B cell (primary cell): Measurements from ENCODE around the gene JMJD6. TPM values are rescaled to one million over a fixed set of nuclear protein-coding genes. Genes with fewer than 3 reads are reported as not detected.

Experiments used
- ATAC-seq: fragments of 200-7000 bp; cut with Tn5 transposase; one replicate; pipeline ENCODE4 v1.10.0; 2021; ENCODE audit warnings: low read depth, mild to moderate bottlenecking, moderate number of reproducible peaks, moderate library complexity
- CTCF ChIA-PET: fragments of 350-600 bp; sonication (Branson Sonifier 250); formaldehyde crosslinking; loops from one replicate; lab custom pipeline; 2021; ENCODE audit warnings: antibody characterized with exemption, inconsistent platforms; lab: Charles Lee
- POLR2A ChIA-PET: fragments of 350-600 bp; sonication (Branson Sonifier 250); formaldehyde crosslinking; loops from one replicate; lab custom pipeline; 2021; ENCODE audit warnings: antibody characterized with exemption; lab: Charles Lee
- DNase-seq: peaks from one replicate; pipeline ENCODE4 v3.0.0; 2013
- H2AFZ ChIP-seq: 2 replicates; pipeline ENCODE4 v1.6.1; 2012; ENCODE audit warnings: mild to moderate bottlenecking, low read depth, low read length; ENCODE audit not compliant: insufficient read depth, poor library complexity, severe bottlenecking
- H3K27ac ChIP-seq, 2 donors: 1 replicate in 1 of 2; 2 replicates in 1 of 2; pipeline ENCODE4 v1.5.1; 2012 to 2013; ENCODE audit warnings: low read length in 2 of 2, mild to moderate bottlenecking in 2 of 2, moderate library complexity in 1 of 2
- H3K27me3 ChIP-seq, 4 experiments: fragments of 200-600 bp in 1 of 4; sonication (generic) in 1 of 4; replicated peaks in 1 of 4; 1 replicate in 2 of 4; 2 replicates in 2 of 4; pipeline versions ENCODE4 v1.6.1 to v1.7.0; 2013 to 2016; ENCODE audit warnings: low read length in 3 of 4, mild to moderate bottlenecking in 2 of 4, mixed read lengths in 1 of 4, moderate library complexity in 1 of 4; ENCODE audit not compliant: insufficient read depth in 4 of 4, control insufficient read depth in 3 of 4; ENCODE audit errors: control extremely low read depth in 1 of 4
- H3K36me3 ChIP-seq, 2 experiments: replicated peaks in 1 of 2; 1 replicate in 1 of 2; 2 replicates in 1 of 2; pipeline versions ENCODE4 v1.6.1 to v1.7.1; 2013; ENCODE audit warnings: low read length in 1 of 2; ENCODE audit not compliant: insufficient read depth in 2 of 2, control insufficient read depth in 1 of 2; ENCODE audit errors: control extremely low read depth in 1 of 2, extremely low read depth in 1 of 2
- H3K4me1 ChIP-seq, 2 donors: fragments of 200-600 bp in 1 of 2; sonication (generic) in 1 of 2; 1 replicate in 1 of 2; 2 replicates in 1 of 2; pipeline versions ENCODE4 v1.5.1 to v1.6.1; 2013 to 2017; ENCODE audit warnings: low read length in 2 of 2; ENCODE audit not compliant: control insufficient read depth in 2 of 2, insufficient read depth in 2 of 2
- H3K4me2 ChIP-seq: replicated peaks from 2 replicates; pipeline ENCODE3; 2012; ENCODE audit warnings: mild to moderate bottlenecking, low read depth, low read length; ENCODE audit not compliant: poor library complexity, severe bottlenecking
- H3K4me3 ChIP-seq, 5 experiments: fragments of 200-600 bp in 1 of 5; sonication (generic) in 1 of 5; 1 replicate in 3 of 5; 2 replicates in 2 of 5; pipeline versions ENCODE4 v1.5.1 to v1.7.0; 2011 to 2016; ENCODE audit warnings: low read length in 4 of 5, mild to moderate bottlenecking in 4 of 5, low read depth in 2 of 5, control low read depth in 1 of 5, moderate library complexity in 1 of 5; ENCODE audit not compliant: insufficient read depth in 1 of 5; ENCODE audit errors: control extremely low read depth in 1 of 5, extremely low read depth in 1 of 5
- H3K79me2 ChIP-seq: fragments of 200-600 bp; sonication (generic); one replicate; pipeline ENCODE4 v1.6.0; 2016; ENCODE audit warnings: low read length; ENCODE audit not compliant: control insufficient read depth, insufficient read depth
- H3K9ac ChIP-seq: fragments of 200-600 bp; sonication (generic); 2 replicates; pipeline ENCODE4 v1.6.1; 2017; ENCODE audit warnings: mild to moderate bottlenecking, low read length, moderate library complexity
- H3K9me3 ChIP-seq, 3 donors: one replicate each; pipeline versions ENCODE4 v1.6.1 to v1.7.1; 2013; ENCODE audit warnings: low read length in 2 of 3; ENCODE audit not compliant: control insufficient read depth in 2 of 3, insufficient read depth in 1 of 3; ENCODE audit errors: control extremely low read depth in 1 of 3
- H4K20me1 ChIP-seq: 2 replicates; pipeline ENCODE4 v1.6.0; 2012; ENCODE audit warnings: mild to moderate bottlenecking, low read length; ENCODE audit not compliant: insufficient read depth, control insufficient read depth, poor library complexity, severe bottlenecking
- H3K27ac Mint-ChIP-seq: one replicate; pipeline ENCODE4 v1.8.0; 2021; ENCODE audit warnings: mixed read lengths
- H3K27me3 Mint-ChIP-seq: one replicate; pipeline ENCODE4 v1.8.0; 2021; ENCODE audit warnings: mixed read lengths
- H3K4me1 Mint-ChIP-seq: one replicate; pipeline ENCODE4 v1.8.0; 2021; ENCODE audit warnings: mixed read lengths
- H3K4me3 Mint-ChIP-seq: one replicate; pipeline ENCODE4 v1.8.0; 2021; ENCODE audit warnings: mixed read lengths
- H3K9me3 Mint-ChIP-seq: one replicate; pipeline ENCODE4 v1.8.0; 2022; ENCODE audit warnings: mixed read lengths; ENCODE audit not compliant: insufficient read depth
- EZH2 ChIP-seq: IDR thresholded peaks from 2 replicates; pipeline ENCODE4 v1.6.1; 2012; ENCODE audit warnings: borderline replicate concordance, low read depth, mild to moderate bottlenecking, moderate library complexity, low read length; ENCODE audit not compliant: insufficient read depth, poor library complexity, severe bottlenecking
- WGBS: methylation state at CpG from one replicate; pipeline ENCODE4 v1.1.5; 2013; ENCODE audit warnings: missing lambda C conversion rate; ENCODE audit not compliant: insufficient coverage; 5-methylcytosine and 5-hydroxymethylcytosine counted together
- intact Hi-C: fragments of 100-400 bp; cut with micrococcal nuclease; formaldehyde crosslinking; loops from one replicate; pipeline ENCODE4 v1.10.0; 2022
- polyA minus RNA-seq: library from RNA; depleted of rRNA, polyadenylated mRNA; stranded (reverse); fragments of >200 nt; gene quantifications from 2 replicates; pipeline ENCODE4 v1.2.3, GENCODE V29; 2012
- polyA plus RNA-seq: library from polyadenylated mRNA; depleted of rRNA; stranded (reverse); fragments of >200 nt; gene quantifications from 2 replicates; pipeline ENCODE4 v1.2.3, GENCODE V29; 2012
- total RNA-seq, 2 donors: library from RNA; stranded (reverse); fragments of 120-200 nt in 1 of 2; gene quantifications; 1 replicate in 1 of 2; 2 replicates in 1 of 2; pipeline versions ENCODE4 v1.2.3 to v1.2.4, GENCODE V29; 2013 to 2022
- TF ChIP-seq, protein P1 (sequence below): fragments of 200-600 bp; IDR thresholded peaks from one replicate; pipeline ENCODE4 v1.8.0; 2022; ENCODE audit warnings: antibody characterized with exemption, mild to moderate bottlenecking

JMJD6 gene
- 38.2 and 41.1 TPM in 2 replicates for total RNA-seq
- 19.1 TPM for total RNA-seq (2013)
- 45.0 and 76.7 TPM in 2 replicates for polyA plus RNA-seq
- polyA minus RNA-seq = 20.1 and 48.6 TPM in 2 replicates

DNA sequence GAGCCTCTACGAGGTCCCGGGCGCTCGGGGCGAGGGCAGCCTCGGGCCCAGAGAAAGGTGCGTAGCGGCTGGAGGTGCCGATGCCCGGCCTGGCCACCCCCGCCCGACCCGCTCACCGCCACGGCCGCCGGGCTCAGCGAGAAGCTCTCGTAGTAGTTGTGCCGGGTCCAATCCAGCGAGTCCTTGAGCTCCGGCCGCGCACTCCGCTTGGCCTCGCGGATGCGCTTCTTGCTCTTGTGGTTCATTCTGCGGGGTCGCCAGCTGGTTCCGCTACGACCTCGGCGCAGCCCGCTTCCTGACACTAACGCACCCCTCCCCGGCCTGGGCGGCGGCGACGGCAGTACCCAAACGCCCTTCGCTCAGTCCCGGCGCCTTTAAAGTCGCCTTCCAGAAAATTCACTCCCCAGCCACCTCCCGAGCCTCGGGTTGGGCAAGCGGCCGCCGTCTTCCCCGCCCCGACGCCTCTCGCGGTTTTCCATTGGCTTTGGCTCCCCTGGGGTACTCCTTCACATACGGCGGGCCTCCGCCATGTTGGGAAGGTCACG lies at the start of gene JMJD6:
JMJD6 (minus strand) TSS at position 376 of the 545 bp plus-strand sequence; CDS start at position 245, 131 bp downstream.
- H3K4me1 Mint-ChIP-seq = peaks cover 50% of the 10 kb centered on the region
- CTCF ChIA-PET = interaction anchor here (1.0 to 6.3 kb wide), 5 partner anchors 10 to 362 kb away, joined by 3 to 56 read pairs (median 5); partner anchors contain the start of genes MFSD11 and SRSF2
- H4K20me1 ChIP-seq = peaks cover 39% of the 10 kb centered on the region

More for the DNA sequence above, at the start of gene JMJD6:
- no peak for TF ChIP-seq EZH2
- TF ChIP-seq, protein P1, sequence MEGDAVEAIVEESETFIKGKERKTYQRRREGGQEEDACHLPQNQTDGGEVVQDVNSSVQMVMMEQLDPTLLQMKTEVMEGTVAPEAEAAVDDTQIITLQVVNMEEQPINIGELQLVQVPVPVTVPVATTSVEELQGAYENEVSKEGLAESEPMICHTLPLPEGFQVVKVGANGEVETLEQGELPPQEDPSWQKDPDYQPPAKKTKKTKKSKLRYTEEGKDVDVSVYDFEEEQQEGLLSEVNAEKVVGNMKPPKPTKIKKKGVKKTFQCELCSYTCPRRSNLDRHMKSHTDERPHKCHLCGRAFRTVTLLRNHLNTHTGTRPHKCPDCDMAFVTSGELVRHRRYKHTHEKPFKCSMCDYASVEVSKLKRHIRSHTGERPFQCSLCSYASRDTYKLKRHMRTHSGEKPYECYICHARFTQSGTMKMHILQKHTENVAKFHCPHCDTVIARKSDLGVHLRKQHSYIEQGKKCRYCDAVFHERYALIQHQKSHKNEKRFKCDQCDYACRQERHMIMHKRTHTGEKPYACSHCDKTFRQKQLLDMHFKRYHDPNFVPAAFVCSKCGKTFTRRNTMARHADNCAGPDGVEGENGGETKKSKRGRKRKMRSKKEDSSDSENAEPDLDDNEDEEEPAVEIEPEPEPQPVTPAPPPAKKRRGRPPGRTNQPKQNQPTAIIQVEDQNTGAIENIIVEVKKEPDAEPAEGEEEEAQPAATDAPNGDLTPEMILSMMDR = no peak
- POLR2A ChIA-PET = interaction anchor here (0.7 to 5.6 kb wide), 2 partner anchors 11 to 55 kb away, joined by 4 to 75 read pairs; partner anchors contain the start of genes MFSD11 and SRSF2
- intact Hi-C loops = loop anchor here (1.0 to 5.0 kb wide), 7 partner anchors 11 to 942 kb away; partner anchors contain the start of genes MXRA7, SRSF2, UBE2O and UNK
- Mint-ChIP-seq H3K27me3 (no peaks in the 10 kb centered on the region), H3K4me3 (peak within 1 kb of the TSS; percentile 99), H3K9me3 (no peaks in the 10 kb centered on the region), H3K27ac (peak within 1 kb of the TSS; percentile 99)
- Histone ChIP-seq H3K79me2 (peaks cover 75% of the 10 kb centered on the region), H3K27me3 (no peaks in the 10 kb centered on the region), H3K27ac (peak within 1 kb of the TSS; percentile 98 to 99), H3K4me2 (peak within 1 kb of the TSS; percentile 95), H3K4me3 (peak within 1 kb of the TSS; percentile 67 to 92 (median 84)), H3K9ac (peak within 1 kb of the TSS; percentile 99), H3K9me3 (no peaks in the 10 kb centered on the region), H3K4me1 (peaks cover 30 to 52% of the 10 kb centered on the region in 2 donors), H2AFZ (peak within 1 kb of the TSS; percentile 77), H3K36me3 (peaks cover 0 to 39% of the 10 kb centered on the region in 2 experiments)
- DNase-seq = no peak
- under 1% methylated on average over 60 of the region's 60 CpGs for WGBS
- peak; percentile 83 for ATAC-seq
